ENCODE results near the gene FRAT1.

GRCh38 chr10:97280783-97281182, 38.3 kb upstream of the FRAT1 start:
- TF ChIP-seq EZH2 (IDR thresholded peaks at IDR 0.05; ENCODE audit: low read depth, low read length, severe bottlenecking) (no peak), KDM1A (IDR thresholded peaks at IDR 0.05; ENCODE audit: borderline replicate concordance, low read length) (no peak), TAF1 (IDR thresholded peaks at IDR 0.05; ENCODE audit: low read depth, low read length) (no peak), CTCF (IDR thresholded peaks at IDR 0.05; ENCODE audit: control extremely low read depth in 1 of 3, insufficient read depth in 1 of 3, low read depth in 1 of 3, low read length in 3 of 3) (no peak), POLR2A (IDR thresholded peaks at IDR 0.05; ENCODE audit: control extremely low read depth in 1 of 2, low read depth in 2 of 2, low read length in 2 of 2) (no peak), USF2 (IDR thresholded peaks at IDR 0.05; ENCODE audit: low read length) (no peak), BACH1 (IDR thresholded peaks at IDR 0.05; ENCODE audit: low read length) (no peak)

Data from H1 (cell line).